Mucosa of rectum (tissue), 2 donors: ENCODE results near the gene GRK6.

Experiments
- H3K27ac ChIP-seq, 2 donors: one replicate each; pipeline ENCODE4 v1.7.0; 2013; ENCODE audit warnings: inconsistent platforms in 2 of 2, low read depth in 2 of 2, low read length in 2 of 2
- H3K27me3 ChIP-seq, 2 donors: one replicate each; pipeline ENCODE4 v1.7.0; 2013; ENCODE audit warnings: low read length in 2 of 2; ENCODE audit not compliant: control insufficient read depth in 2 of 2, insufficient read depth in 2 of 2
- H3K36me3 ChIP-seq, 2 donors: one replicate each; pipeline ENCODE4 v1.7.0; 2013; ENCODE audit warnings: low read length in 2 of 2; ENCODE audit not compliant: control insufficient read depth in 2 of 2, insufficient read depth in 2 of 2
- H3K4me1 ChIP-seq, 2 donors: one replicate each; pipeline ENCODE4 v1.7.0; 2013; ENCODE audit warnings: low read length in 2 of 2, mild to moderate bottlenecking in 1 of 2; ENCODE audit not compliant: control insufficient read depth in 2 of 2, insufficient read depth in 2 of 2
- H3K4me3 ChIP-seq, 2 donors: one replicate each; pipeline ENCODE4 v1.7.0; 2013; ENCODE audit warnings: low read length in 2 of 2
- H3K9ac ChIP-seq, 2 donors: one replicate each; pipeline ENCODE4 v1.7.0; 2013; ENCODE audit warnings: low read length in 2 of 2, low read depth in 1 of 2, mild to moderate bottlenecking in 1 of 2
- H3K9me3 ChIP-seq, 2 donors: one replicate each; pipeline ENCODE4 v1.7.0; 2013; ENCODE audit warnings: low read length in 2 of 2; ENCODE audit not compliant: control insufficient read depth in 2 of 2
- donor health status: healthy.
- donor health status: Normal muscosa, but diverticular disease.

GRK6 gene

GRCh38 chr5:177471610-177472356 lies 45.3 kb downstream of the GRK6 start:
- peaks cover 0 to 3% of the 10 kb centered on the region in 2 donors for H3K27me3 ChIP-seq
- peaks cover 8 to 12% of the 10 kb centered on the region in 2 donors for H3K4me1 ChIP-seq
- peak overlapping the region; percentile 54 to 55 for H3K4me3 ChIP-seq
- H3K36me3 ChIP-seq: no peaks in the 10 kb centered on the region
- H3K9me3 ChIP-seq: no peaks in the 10 kb centered on the region
- H3K27ac ChIP-seq: no peak overlapping the region
- H3K9ac ChIP-seq: peak overlapping the region in 1 of 2 donors; percentile 14

GRCh38 chr5:177472460-177473442 lies 46.3 kb downstream of the GRK6 start:
- peak overlapping the region in 1 of 2 donors; percentile 17 for H3K9ac ChIP-seq
- H3K4me3 ChIP-seq: peak overlapping the region; percentile 54 to 55
- peak overlapping the region in 1 of 2 donors; percentile 16 for H3K27ac ChIP-seq
- no peaks in the 10 kb centered on the region for H3K36me3 ChIP-seq
- H3K4me1 ChIP-seq: peaks cover 8 to 12% of the 10 kb centered on the region in 2 donors
- peaks cover 0 to 3% of the 10 kb centered on the region in 2 donors for H3K27me3 ChIP-seq
- no peaks in the 10 kb centered on the region for H3K9me3 ChIP-seq

DNA sequence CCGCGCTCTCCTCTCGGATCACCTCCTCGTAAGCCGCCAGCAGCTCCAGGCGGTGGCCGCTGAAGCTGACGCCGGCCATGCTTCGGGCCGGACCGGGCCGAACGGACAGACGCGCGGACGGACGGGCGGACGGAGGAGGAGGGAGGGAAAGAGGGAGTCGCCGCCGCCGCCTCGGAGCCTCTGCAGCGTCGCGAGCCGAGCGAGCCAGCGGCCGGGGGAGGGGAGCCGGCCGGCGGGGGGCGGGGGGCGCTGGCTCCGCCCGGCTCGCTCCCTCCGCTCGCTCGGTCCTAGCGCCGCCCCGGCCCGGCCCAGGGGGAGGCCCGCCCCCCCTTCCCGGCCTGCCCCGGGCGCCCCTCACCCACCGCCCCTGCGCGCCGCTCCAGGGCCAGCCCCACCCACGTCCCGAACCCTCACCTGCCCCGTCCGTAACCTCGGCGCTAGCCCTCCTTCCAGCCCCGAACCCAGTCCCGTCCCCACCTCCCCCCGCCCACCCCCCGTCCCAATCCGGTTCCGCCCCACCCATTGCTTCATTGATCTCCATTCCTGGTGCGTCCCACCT lies 47.0 kb downstream of the GRK6 start, which contains the start of gene DBN1:
DBN1 (minus strand) TSS at position 192 of the 559 bp plus-strand sequence; CDS start at position 79, 113 bp downstream.
- Histone ChIP-seq H3K27me3 (peaks cover 0 to 3% of the 10 kb centered on the region in 2 donors), H3K9me3 (no peaks in the 10 kb centered on the region), H3K9ac (peak within 1 kb of the TSS in 1 of 2 donors; percentile 17), H3K36me3 (no peaks in the 10 kb centered on the region), H3K4me3 (peak within 1 kb of the TSS; percentile 54 to 55), H3K4me1 (peaks cover 8 to 12% of the 10 kb centered on the region in 2 donors), H3K27ac (peak within 1 kb of the TSS in 1 of 2 donors; percentile 16)

DNA sequence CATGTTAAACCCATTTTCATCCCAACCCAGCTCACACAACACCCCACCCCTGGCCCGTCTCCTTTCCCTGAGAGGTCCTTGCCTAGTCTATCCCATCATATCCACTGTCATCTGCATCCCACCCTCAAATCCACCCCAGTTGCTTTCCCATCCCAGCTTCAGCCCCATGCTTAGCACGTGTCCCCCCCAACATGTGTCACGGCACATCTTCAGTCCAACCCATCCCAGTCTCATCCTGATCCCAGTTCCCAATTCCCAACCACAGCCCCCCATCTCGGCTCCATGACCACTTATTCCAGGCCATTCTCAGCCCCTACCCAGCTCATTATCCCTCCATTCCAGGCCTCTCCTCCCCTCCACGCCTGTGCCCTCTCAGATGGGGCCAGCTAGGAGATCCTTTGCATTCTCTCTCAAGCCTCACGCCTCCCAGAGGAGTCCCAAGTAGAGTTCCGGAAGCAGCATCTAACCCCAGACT lies 47.6 kb downstream of the GRK6 start:
- Histone ChIP-seq H3K4me1 (peaks cover 9 to 15% of the 10 kb centered on the region in 2 donors), H3K36me3 (no peaks in the 10 kb centered on the region), H3K9ac (no peak overlapping the region), H3K27me3 (peaks cover 0 to 3% of the 10 kb centered on the region in 2 donors), H3K4me3 (no peak overlapping the region), H3K9me3 (no peaks in the 10 kb centered on the region), H3K27ac (peak overlapping the region in 1 of 2 donors; percentile 1)

GRCh38 chr5:177474846-177475562 lies 48.5 kb downstream of the GRK6 start:
- peaks cover 13 to 15% of the 10 kb centered on the region in 2 donors for H3K4me1 ChIP-seq
- no peak overlapping the region for H3K27ac ChIP-seq
- no peak overlapping the region for H3K9ac ChIP-seq
- no peaks in the 10 kb centered on the region for H3K36me3 ChIP-seq
- H3K9me3 ChIP-seq: no peaks in the 10 kb centered on the region
- peaks cover 0 to 3% of the 10 kb centered on the region in 2 donors for H3K27me3 ChIP-seq
- H3K4me3 ChIP-seq: no peak overlapping the region

- peaks cover 13 to 15% of the 10 kb centered on the region in 2 donors for H3K4me1 ChIP-seq
- H3K36me3 ChIP-seq: no peaks in the 10 kb centered on the region
- no peak overlapping the region for H3K27ac ChIP-seq
- peaks cover 0 to 3% of the 10 kb centered on the region in 2 donors for H3K27me3 ChIP-seq
- no peak overlapping the region for H3K4me3 ChIP-seq
- H3K9me3 ChIP-seq: no peaks in the 10 kb centered on the region
- no peak overlapping the region for H3K9ac ChIP-seq
Observed at GRCh38 chr5:177475563-177476427, 49.3 kb downstream of the GRK6 start.

GRCh38 chr5:177476531-177477233 lies 50.2 kb downstream of the GRK6 start:
- Histone ChIP-seq H3K4me3 (no peak overlapping the region), H3K36me3 (no peaks in the 10 kb centered on the region), H3K4me1 (peaks cover 9 to 13% of the 10 kb centered on the region in 2 donors), H3K9me3 (no peaks in the 10 kb centered on the region), H3K27ac (no peak overlapping the region), H3K9ac (no peak overlapping the region), H3K27me3 (peaks cover 0 to 3% of the 10 kb centered on the region in 2 donors)

- H3K9me3 ChIP-seq: no peaks in the 10 kb centered on the region
- H3K9ac ChIP-seq: no peak overlapping the region
- H3K4me3 ChIP-seq: no peak overlapping the region
- H3K27me3 ChIP-seq: no peaks in the 10 kb centered on the region
- peaks cover 3 to 5% of the 10 kb centered on the region in 2 donors for H3K4me1 ChIP-seq
- H3K36me3 ChIP-seq: no peaks in the 10 kb centered on the region
- no peak overlapping the region for H3K27ac ChIP-seq
Observed at GRCh38 chr5:177477701-177478477, 51.4 kb downstream of the GRK6 start.
